Neural progenitor cell (in vitro differentiated cells): Measurements from ENCODE around the gene RGS10. TPM values are rescaled to one million over a fixed set of nuclear protein-coding genes. Genes with fewer than 3 reads are reported as not detected.
A peak's percentile ranks its signal among the peaks of the same experiment; 100 is the strongest.

ENCODE experiments used
- DNase-seq: peaks from one replicate; pipeline ENCODE4 v3.0.0-alpha.2; 2016; ENCODE audit warnings: low spot score
- H2AFZ ChIP-seq: fragments of 200-600 bp; sonication (generic); replicated peaks from 2 replicates; pipeline ENCODE4 v1.6.1; 2016; ENCODE audit warnings: antibody characterized with exemption
- H3F3A ChIP-seq: fragments of 200-600 bp; sonication (generic); 2 replicates; pipeline ENCODE4 v1.6.1; 2016; ENCODE audit warnings: antibody characterized with exemption, low read depth
- H3K27ac ChIP-seq: fragments of 200-600 bp; sonication (generic); 2 replicates; pipeline ENCODE4 v1.5.1; 2016; ENCODE audit warnings: mild to moderate bottlenecking
- H3K27me3 ChIP-seq: fragments of 200-600 bp; sonication (generic); 2 replicates; pipeline ENCODE4 v1.6.1; 2016; ENCODE audit warnings: mild to moderate bottlenecking, moderate library complexity
- H3K36me3 ChIP-seq: fragments of 200-600 bp; sonication (generic); 2 replicates; pipeline ENCODE4 v1.5.1; 2016
- H3K4me1 ChIP-seq: fragments of 200-600 bp; sonication (generic); 2 replicates; pipeline ENCODE4 v1.6.1; 2016; ENCODE audit warnings: mixed run types
- H3K4me2 ChIP-seq: fragments of 200-600 bp; sonication (generic); 2 replicates; pipeline ENCODE4 v1.6.1; 2016
- H3K4me3 ChIP-seq: fragments of 200-600 bp; sonication (generic); 2 replicates; pipeline ENCODE4 v1.5.1; 2016
- H3K79me2 ChIP-seq: fragments of 200-600 bp; sonication (generic); 2 replicates; pipeline ENCODE4 v1.6.1; 2016; ENCODE audit warnings: low read depth
- H3K9ac ChIP-seq: fragments of 200-600 bp; sonication (generic); 2 replicates; pipeline ENCODE4 v1.6.1; 2016
- H3K9me3 ChIP-seq: fragments of 200-600 bp; sonication (generic); 2 replicates; pipeline ENCODE4 v1.5.1; 2016; ENCODE audit warnings: low read depth
- H4K20me1 ChIP-seq: fragments of 200-600 bp; sonication (generic); 2 replicates; pipeline ENCODE4 v1.6.1; 2016; ENCODE audit warnings: low read depth
- H3K27ac Mint-ChIP-seq: 3 replicates; pipeline ENCODE4 v1.8.0; 2021; ENCODE audit warnings: mixed read lengths
- H3K27me3 Mint-ChIP-seq: 2 replicates; pipeline ENCODE4 v1.8.0; 2022; ENCODE audit warnings: low read depth, mild to moderate bottlenecking, inconsistent platforms, moderate library complexity, mixed read lengths; ENCODE audit not compliant: insufficient read depth
- H3K36me3 Mint-ChIP-seq: 3 replicates; pipeline ENCODE4 v1.8.0; 2021; ENCODE audit warnings: mixed read lengths
- H3K4me1 Mint-ChIP-seq: 3 replicates; pipeline ENCODE4 v1.8.0; 2021; ENCODE audit warnings: mixed read lengths
- H3K4me3 Mint-ChIP-seq: 3 replicates; pipeline ENCODE4 v1.8.0; 2021; ENCODE audit warnings: mild to moderate bottlenecking, moderate library complexity, mixed read lengths
- H3K9me3 Mint-ChIP-seq: 3 replicates; pipeline ENCODE4 v1.8.0; 2020; ENCODE audit warnings: mixed read lengths
- CTCF ChIP-seq: fragments of 200-600 bp; sonication (generic); IDR thresholded peaks from 2 replicates; pipeline ENCODE4 v1.5.1; 2017; ENCODE audit warnings: antibody characterized with exemption, mild to moderate bottlenecking
- EZH2 ChIP-seq: fragments of 200-600 bp; sonication (generic); IDR thresholded peaks from 2 replicates; pipeline ENCODE4 v1.6.1; 2017; ENCODE audit warnings: antibody characterized with exemption, mild to moderate bottlenecking, moderate library complexity
- EZH2phosphoT487 ChIP-seq: fragments of 200-600 bp; sonication (generic); IDR thresholded peaks from 2 replicates; pipeline ENCODE4 v1.6.1; 2017; ENCODE audit warnings: antibody characterized with exemption
- total RNA-seq: library from RNA; depleted of rRNA; stranded (reverse); fragments of >200 nt; gene quantifications from 2 replicates; pipeline ENCODE4 v1.2.3, GENCODE V29; 2015; ENCODE audit warnings: low replicate concordance

Gene RGS10
- total RNA-seq, 1 donor from 2014 or later: 12.0 TPM

GRCh38 chr10:119503821-119504220 lies 38.7 kb downstream of the RGS10 start:
- Histone ChIP-seq H3K27me3 (no peaks in the 10 kb centered on the region), H3K4me2 (no peak overlapping the region), H3K9ac (no peak overlapping the region), H3K4me1 (no peaks in the 10 kb centered on the region), H3K79me2 (no peaks in the 10 kb centered on the region), H3K4me3 (no peak overlapping the region), H2AFZ (no peak overlapping the region), H3K36me3 (no peaks in the 10 kb centered on the region), H3K9me3 (no peaks in the 10 kb centered on the region), H3F3A (no peaks in the 10 kb centered on the region), H3K27ac (no peak overlapping the region), H4K20me1 (no peaks in the 10 kb centered on the region)
- DNase-seq: no peak
- H3K36me3 Mint-ChIP-seq: no peaks in the 10 kb centered on the region
- TF ChIP-seq CTCF (no peak), EZH2phosphoT487 (no peak), EZH2 (no peak)
- no peaks in the 10 kb centered on the region for H3K9me3 Mint-ChIP-seq
- H3K27me3 Mint-ChIP-seq: peaks cover 9% of the 10 kb centered on the region
- H3K4me3 Mint-ChIP-seq: no peak overlapping the region
- H3K27ac Mint-ChIP-seq: no peak overlapping the region
- H3K4me1 Mint-ChIP-seq: peaks cover 28% of the 10 kb centered on the region

GRCh38 chr10:119502618-119503155 lies 39.8 kb downstream of the RGS10 start:
- Histone ChIP-seq H3K36me3 (no peaks in the 10 kb centered on the region), H3K4me2 (no peak overlapping the region), H3K27ac (no peak overlapping the region), H3F3A (no peaks in the 10 kb centered on the region), H3K9ac (no peak overlapping the region), H3K4me3 (no peak overlapping the region), H4K20me1 (no peaks in the 10 kb centered on the region), H2AFZ (no peak overlapping the region), H3K4me1 (no peaks in the 10 kb centered on the region), H3K79me2 (no peaks in the 10 kb centered on the region), H3K9me3 (no peaks in the 10 kb centered on the region), H3K27me3 (no peaks in the 10 kb centered on the region)
- H3K27me3 Mint-ChIP-seq: peaks cover 13% of the 10 kb centered on the region
- peaks cover 29% of the 10 kb centered on the region for H3K4me1 Mint-ChIP-seq
- DNase-seq: no peak
- H3K36me3 Mint-ChIP-seq: no peaks in the 10 kb centered on the region
- no peaks in the 10 kb centered on the region for H3K9me3 Mint-ChIP-seq
- no peak for TF ChIP-seq EZH2
- TF ChIP-seq CTCF: no peak
- TF ChIP-seq EZH2phosphoT487: no peak
- H3K27ac Mint-ChIP-seq: no peak overlapping the region
- H3K4me3 Mint-ChIP-seq: no peak overlapping the region

- H3K27me3 Mint-ChIP-seq: peaks cover 13% of the 10 kb centered on the region
- no peak for DNase-seq
- Histone ChIP-seq H3K9me3 (no peaks in the 10 kb centered on the region), H3K36me3 (no peaks in the 10 kb centered on the region), H3K4me2 (no peak overlapping the region), H3K9ac (no peak overlapping the region), H2AFZ (no peak overlapping the region), H3K4me3 (no peak overlapping the region), H3K79me2 (no peaks in the 10 kb centered on the region), H3F3A (no peaks in the 10 kb centered on the region), H3K27me3 (no peaks in the 10 kb centered on the region), H3K27ac (no peak overlapping the region), H4K20me1 (no peaks in the 10 kb centered on the region), H3K4me1 (no peaks in the 10 kb centered on the region)
- H3K36me3 Mint-ChIP-seq: no peaks in the 10 kb centered on the region
- H3K4me1 Mint-ChIP-seq: peaks cover 33% of the 10 kb centered on the region
- H3K27ac Mint-ChIP-seq: no peak overlapping the region
- H3K9me3 Mint-ChIP-seq: no peaks in the 10 kb centered on the region
- TF ChIP-seq CTCF (no peak), EZH2phosphoT487 (no peak), EZH2 (no peak)
- peak overlapping the region; percentile 13 for H3K4me3 Mint-ChIP-seq
Observed at GRCh38 chr10:119502209-119502608, 40.3 kb downstream of the RGS10 start.
